ENCODE measurements around the gene RPRML.

Gene RPRML

DNA sequence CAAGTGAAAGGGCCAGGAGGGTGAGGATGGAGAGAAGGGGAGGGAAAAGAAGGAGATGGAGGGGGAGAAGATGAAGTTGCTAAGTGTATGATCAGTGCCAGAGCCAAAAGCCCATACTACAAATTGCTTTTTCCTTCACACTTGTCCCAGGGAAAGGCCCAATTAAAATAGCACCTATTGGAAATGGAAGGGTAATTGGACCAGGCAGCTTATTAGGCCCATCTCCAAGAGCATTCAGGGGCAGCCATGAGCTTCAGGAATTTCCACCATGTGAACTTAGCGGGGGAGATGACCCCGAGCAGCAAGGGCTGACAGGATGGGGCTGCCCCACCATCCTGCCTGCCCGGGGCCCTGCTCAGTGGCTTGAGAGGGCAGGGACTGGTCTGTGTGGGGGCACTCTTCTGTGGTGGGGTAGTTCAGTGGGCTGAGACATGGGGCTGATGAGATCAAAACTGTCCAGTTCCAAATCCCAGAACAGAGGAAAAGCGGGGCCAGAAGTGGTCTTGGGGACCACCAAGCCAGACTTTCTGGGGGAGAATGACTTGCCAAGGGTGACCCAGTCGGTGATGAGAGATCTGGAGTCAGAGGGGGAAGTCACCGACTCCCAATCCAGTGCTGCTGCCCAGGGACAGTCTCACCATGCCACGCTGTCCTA is 28.6 kb downstream of the RPRML start:
- Mint-ChIP-seq H3K4me3 (no peak overlapping the region), H3K9me3 (no peaks in the 10 kb centered on the region), H3K36me3 (ENCODE audit: insufficient read depth) (peaks cover 3% of the 10 kb centered on the region), H3K27me3 (no peaks in the 10 kb centered on the region), H3K4me1 (peaks cover 5% of the 10 kb centered on the region), H3K27ac (ENCODE audit: low read depth) (no peak overlapping the region)
- no peak for ATAC-seq (replicated peaks; ENCODE audit: extremely low read depth, poor library complexity, severe bottlenecking)
- DNase-seq (ENCODE audit: low spot score in 2 of 2): no peak

GRCh38 chr17:46949291-46950174 is 29.5 kb downstream of the RPRML start:
- no peak overlapping the region for H3K4me3 Mint-ChIP-seq
- H3K27ac Mint-ChIP-seq (ENCODE audit: low read depth): no peak overlapping the region
- ATAC-seq (replicated peaks; ENCODE audit: extremely low read depth, poor library complexity, severe bottlenecking) (no peak), DNase-seq (ENCODE audit: low spot score in 2 of 2) (no peak)
- H3K4me1 Mint-ChIP-seq: peaks cover 11% of the 10 kb centered on the region
- H3K9me3 Mint-ChIP-seq: no peaks in the 10 kb centered on the region
- H3K27me3 Mint-ChIP-seq: no peaks in the 10 kb centered on the region
- H3K36me3 Mint-ChIP-seq (ENCODE audit: insufficient read depth): peaks cover 3% of the 10 kb centered on the region

- H3K9me3 Mint-ChIP-seq: no peaks in the 10 kb centered on the region
- H3K4me3 Mint-ChIP-seq: no peak overlapping the region
- no peak overlapping the region for H3K27ac Mint-ChIP-seq (ENCODE audit: low read depth)
- ATAC-seq (replicated peaks; ENCODE audit: extremely low read depth, poor library complexity, severe bottlenecking) (no peak), DNase-seq (ENCODE audit: low spot score in 2 of 2) (no peak)
- peaks cover 18% of the 10 kb centered on the region for H3K4me1 Mint-ChIP-seq
- H3K27me3 Mint-ChIP-seq: no peaks in the 10 kb centered on the region
- H3K36me3 Mint-ChIP-seq (ENCODE audit: insufficient read depth): peaks cover 3% of the 10 kb centered on the region
Observed at GRCh38 chr17:46948544-46948943, 30.5 kb downstream of the RPRML start.

GRCh38 chr17:46947216-46947615 is 31.8 kb downstream of the RPRML start:
- H3K27me3 Mint-ChIP-seq: no peaks in the 10 kb centered on the region
- H3K9me3 Mint-ChIP-seq: no peaks in the 10 kb centered on the region
- no peak for DNase-seq (ENCODE audit: low spot score in 2 of 2)
- no peak overlapping the region for H3K4me3 Mint-ChIP-seq
- H3K36me3 Mint-ChIP-seq (ENCODE audit: insufficient read depth): peaks cover 5% of the 10 kb centered on the region
- ATAC-seq (replicated peaks; ENCODE audit: extremely low read depth, poor library complexity, severe bottlenecking): no peak
- peaks cover 18% of the 10 kb centered on the region for H3K4me1 Mint-ChIP-seq
- H3K27ac Mint-ChIP-seq (ENCODE audit: low read depth): no peak overlapping the region

DNA sequence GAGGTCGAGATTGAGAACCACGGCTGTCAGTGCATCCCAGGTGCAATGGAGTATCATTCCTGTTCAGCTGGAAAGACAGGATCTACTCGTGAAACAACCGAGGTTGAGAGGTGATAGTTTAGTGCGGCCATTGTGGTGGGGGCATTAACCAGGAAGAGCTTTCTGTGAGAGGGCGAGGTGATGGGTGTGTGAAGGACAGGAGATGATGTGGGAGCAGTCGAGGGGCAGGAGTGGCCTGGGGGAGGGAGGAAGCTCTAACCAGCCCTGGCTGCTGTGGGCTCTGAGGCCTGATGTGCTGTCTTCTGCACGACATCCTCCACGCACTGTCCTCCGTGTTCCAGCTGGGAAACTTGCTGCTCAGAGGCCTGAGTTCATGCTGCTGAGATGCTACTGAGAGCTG is 34.1 kb downstream of the RPRML start:
- H3K27ac Mint-ChIP-seq (ENCODE audit: low read depth): peak overlapping the region; percentile 6
- peaks cover 18% of the 10 kb centered on the region for H3K4me1 Mint-ChIP-seq
- no peak overlapping the region for H3K4me3 Mint-ChIP-seq
- H3K9me3 Mint-ChIP-seq: no peaks in the 10 kb centered on the region
- DNase-seq (ENCODE audit: low spot score in 2 of 2) (no peak), ATAC-seq (replicated peaks; ENCODE audit: extremely low read depth, poor library complexity, severe bottlenecking) (no peak)
- no peaks in the 10 kb centered on the region for H3K27me3 Mint-ChIP-seq
- peaks cover 10% of the 10 kb centered on the region for H3K36me3 Mint-ChIP-seq (ENCODE audit: insufficient read depth)

DNA sequence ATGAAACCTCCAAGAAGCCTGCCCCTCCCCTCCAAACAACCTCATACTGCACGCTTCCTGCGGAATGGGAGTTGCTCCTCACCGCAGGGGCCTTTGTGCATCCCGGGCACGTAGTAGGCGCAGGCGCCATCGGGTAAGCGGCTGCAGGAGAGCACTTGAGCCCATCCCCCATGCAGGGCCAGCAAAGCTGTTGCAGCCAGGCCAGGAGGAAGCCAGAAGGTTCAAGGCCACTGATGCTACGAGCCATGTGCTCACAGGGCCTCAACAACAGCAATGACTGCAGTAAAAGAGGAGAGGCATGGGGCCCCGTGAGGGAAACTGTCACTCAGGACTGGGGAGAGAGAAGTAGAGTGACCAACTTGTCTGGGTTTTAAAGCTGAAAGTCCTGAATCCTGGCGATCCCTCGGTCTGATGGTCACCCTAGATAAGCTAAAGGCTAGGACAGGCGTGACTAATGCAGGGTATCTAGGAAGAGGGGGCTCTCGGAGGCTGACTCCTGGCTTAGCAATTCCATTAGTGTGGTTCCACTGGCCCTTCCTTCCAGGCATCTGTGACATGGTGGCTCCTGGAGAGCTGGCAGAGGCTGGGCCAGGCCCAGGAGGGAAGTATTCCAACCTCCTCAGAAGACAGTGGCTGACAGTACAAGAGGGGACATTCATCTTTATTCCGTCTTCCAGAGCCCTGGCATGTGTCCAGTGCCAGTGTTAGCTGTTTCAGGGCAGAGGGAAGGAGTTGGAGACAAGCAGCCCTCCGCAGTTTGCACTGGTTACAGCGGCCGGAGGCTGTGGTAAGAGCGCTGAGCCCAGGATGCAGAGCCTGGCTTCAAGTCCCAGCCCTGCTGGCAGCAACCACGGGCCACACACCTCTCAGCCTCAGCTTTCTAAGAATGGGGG is 35.3 kb downstream of the RPRML start:
- Mint-ChIP-seq H3K36me3 (ENCODE audit: insufficient read depth) (peaks cover 15% of the 10 kb centered on the region), H3K27me3 (no peaks in the 10 kb centered on the region), H3K27ac (ENCODE audit: low read depth) (peak overlapping the region; percentile 52), H3K9me3 (no peaks in the 10 kb centered on the region), H3K4me1 (peaks cover 18% of the 10 kb centered on the region), H3K4me3 (peak overlapping the region; percentile 44)
- no peak for ATAC-seq (replicated peaks; ENCODE audit: extremely low read depth, poor library complexity, severe bottlenecking)
- no peak for DNase-seq (ENCODE audit: low spot score in 2 of 2)

DNA sequence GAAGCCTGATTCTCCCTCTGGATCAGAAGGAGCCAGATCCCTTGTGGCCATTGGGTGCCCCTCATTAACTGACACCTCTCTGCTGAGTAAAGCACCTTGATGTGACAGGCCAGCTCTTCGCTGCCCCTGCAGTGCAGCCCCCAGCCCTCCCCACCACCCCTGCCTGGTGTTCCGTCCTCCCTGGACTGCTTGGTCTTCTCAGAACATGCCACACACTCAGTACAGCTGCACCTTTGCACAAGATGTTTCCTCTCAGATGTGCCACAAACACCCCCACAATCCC is 35.9 kb downstream of the RPRML start:
- H3K36me3 Mint-ChIP-seq (ENCODE audit: insufficient read depth): peaks cover 20% of the 10 kb centered on the region
- H3K27ac Mint-ChIP-seq (ENCODE audit: low read depth): peak overlapping the region; percentile 52
- DNase-seq (ENCODE audit: low spot score in 2 of 2) (no peak), ATAC-seq (replicated peaks; ENCODE audit: extremely low read depth, poor library complexity, severe bottlenecking) (no peak)
- H3K4me3 Mint-ChIP-seq: peak overlapping the region; percentile 44
- no peaks in the 10 kb centered on the region for H3K9me3 Mint-ChIP-seq
- H3K27me3 Mint-ChIP-seq: no peaks in the 10 kb centered on the region
- peaks cover 18% of the 10 kb centered on the region for H3K4me1 Mint-ChIP-seq

DNA sequence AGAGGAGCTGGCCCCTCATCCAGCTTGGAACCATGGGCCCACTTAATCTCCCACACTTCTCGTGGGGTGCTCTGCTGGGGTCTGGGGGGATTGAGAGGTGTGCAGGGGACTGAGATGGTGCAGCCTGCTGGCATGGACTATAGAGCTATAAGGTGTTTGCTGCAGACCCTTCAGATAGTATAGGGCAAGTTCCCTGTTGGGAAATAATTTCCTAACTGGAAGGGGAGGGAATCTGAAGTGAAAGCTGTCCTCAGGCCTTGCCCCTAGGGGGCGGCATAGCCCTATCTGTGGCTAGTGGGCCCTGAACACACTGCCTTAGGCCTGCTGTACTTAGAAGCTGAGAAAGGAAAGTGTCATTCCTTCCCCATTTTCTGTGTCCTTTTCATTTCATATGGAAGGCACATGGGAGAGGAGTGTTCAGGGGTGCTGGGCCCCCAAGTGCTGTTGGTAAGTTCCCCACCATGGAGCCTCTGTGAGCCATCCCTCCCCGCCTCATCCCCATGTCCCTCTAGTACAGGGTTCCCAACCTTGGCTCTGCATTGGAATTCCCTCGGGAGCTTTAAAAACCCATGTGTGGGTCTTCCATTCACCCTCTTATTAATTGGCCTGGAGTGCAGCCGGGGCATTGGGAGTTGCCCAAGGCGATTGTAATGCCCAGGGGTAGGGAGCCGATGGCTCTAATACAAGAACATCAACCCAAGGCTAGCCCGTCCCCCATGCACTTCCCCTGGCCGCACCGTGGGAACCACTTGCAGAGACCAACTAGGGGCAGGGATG is 36.4 kb downstream of the RPRML start:
- H3K4me3 Mint-ChIP-seq: no peak overlapping the region
- no peaks in the 10 kb centered on the region for H3K27me3 Mint-ChIP-seq
- no peak for DNase-seq (ENCODE audit: low spot score in 2 of 2)
- peaks cover 23% of the 10 kb centered on the region for H3K36me3 Mint-ChIP-seq (ENCODE audit: insufficient read depth)
- peaks cover 18% of the 10 kb centered on the region for H3K4me1 Mint-ChIP-seq
- no peak for ATAC-seq (replicated peaks; ENCODE audit: extremely low read depth, poor library complexity, severe bottlenecking)
- no peaks in the 10 kb centered on the region for H3K9me3 Mint-ChIP-seq
- peak overlapping the region; percentile 19 for H3K27ac Mint-ChIP-seq (ENCODE audit: low read depth)

GRCh38 chr17:46940692-46941404 is 38.2 kb downstream of the RPRML start:
- Mint-ChIP-seq H3K27me3 (no peaks in the 10 kb centered on the region), H3K4me1 (peaks cover 18% of the 10 kb centered on the region), H3K4me3 (no peak overlapping the region), H3K36me3 (ENCODE audit: insufficient read depth) (peaks cover 34% of the 10 kb centered on the region), H3K9me3 (no peaks in the 10 kb centered on the region), H3K27ac (ENCODE audit: low read depth) (no peak overlapping the region)
- DNase-seq (ENCODE audit: low spot score in 2 of 2) (peak; percentile 40 to 46), ATAC-seq (replicated peaks; ENCODE audit: extremely low read depth, poor library complexity, severe bottlenecking) (peak; percentile 85)

- ATAC-seq (replicated peaks; ENCODE audit: extremely low read depth, poor library complexity, severe bottlenecking): no peak
- Mint-ChIP-seq H3K4me1 (no peaks in the 10 kb centered on the region), H3K27me3 (no peaks in the 10 kb centered on the region), H3K4me3 (no peak overlapping the region), H3K36me3 (ENCODE audit: insufficient read depth) (peaks cover 73% of the 10 kb centered on the region), H3K27ac (ENCODE audit: low read depth) (no peak overlapping the region), H3K9me3 (no peaks in the 10 kb centered on the region)
- DNase-seq (ENCODE audit: low spot score in 2 of 2): no peak
Observed at GRCh38 chr17:46935658-46936266, 43.3 kb downstream of the RPRML start.

DNA sequence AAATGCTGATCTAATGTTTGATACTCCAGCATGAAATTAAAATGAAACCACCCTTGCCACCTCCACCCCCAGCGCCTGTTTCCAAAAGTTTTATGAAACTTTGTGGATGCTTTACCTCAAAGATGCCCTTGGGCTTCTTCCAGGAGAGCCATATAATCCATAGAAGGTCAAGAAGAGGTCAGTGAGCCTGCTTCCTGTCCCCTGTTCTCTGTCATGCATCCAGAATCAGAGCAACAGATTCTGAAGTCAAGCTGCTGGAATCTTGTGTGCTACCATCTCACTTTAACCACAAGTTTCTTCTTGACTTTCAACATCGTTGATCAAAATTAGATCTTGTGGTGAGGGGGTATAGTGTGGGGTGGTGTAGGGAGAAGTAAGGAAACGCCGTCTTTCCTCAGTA is 47.5 kb downstream of the RPRML start:
- peaks cover 25% of the 10 kb centered on the region for H3K4me1 Mint-ChIP-seq
- no peak for ATAC-seq (replicated peaks; ENCODE audit: extremely low read depth, poor library complexity, severe bottlenecking)
- no peak overlapping the region for H3K27ac Mint-ChIP-seq (ENCODE audit: low read depth)
- H3K36me3 Mint-ChIP-seq (ENCODE audit: insufficient read depth): peaks cover 60% of the 10 kb centered on the region
- H3K27me3 Mint-ChIP-seq: no peaks in the 10 kb centered on the region
- no peak overlapping the region for H3K4me3 Mint-ChIP-seq
- no peak for DNase-seq (ENCODE audit: low spot score in 2 of 2)
- no peaks in the 10 kb centered on the region for H3K9me3 Mint-ChIP-seq
